CMK (cell line): ENCODE measurements around the gene PLEKHA4.
"Not testable (repeated sequence)": the region's sequence is repeated elsewhere in the genome, so short reads cannot be mapped to it uniquely, and the experiment has no call there.

Source experiments
- DNase-seq: peaks from one replicate; pipeline ENCODE4 v3.0.0-alpha.2; 2010; ENCODE audit warnings: low read depth

The PLEKHA4 gene

DNA sequence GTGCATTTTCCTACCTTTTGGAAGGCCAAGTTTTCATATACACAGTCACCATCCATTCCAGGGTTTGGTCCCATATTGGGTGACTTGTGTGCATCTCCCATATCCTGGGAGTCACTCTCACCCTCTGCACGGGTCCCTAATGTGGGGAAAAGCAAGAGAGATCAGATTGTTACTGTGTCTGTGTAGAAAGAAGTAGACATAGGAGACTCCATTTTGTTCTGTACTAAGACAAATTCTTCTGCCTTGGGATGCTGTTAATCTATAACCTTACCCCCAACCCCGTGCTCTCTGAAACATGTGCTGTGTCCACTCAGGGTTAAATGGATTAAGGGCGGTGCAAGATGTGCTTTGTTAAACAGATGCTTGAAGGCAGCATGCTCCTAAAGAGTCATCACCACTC is 21.1 kb upstream of the PLEKHA4 start:
- DNase-seq, result not testable (repeated sequence)

DNA sequence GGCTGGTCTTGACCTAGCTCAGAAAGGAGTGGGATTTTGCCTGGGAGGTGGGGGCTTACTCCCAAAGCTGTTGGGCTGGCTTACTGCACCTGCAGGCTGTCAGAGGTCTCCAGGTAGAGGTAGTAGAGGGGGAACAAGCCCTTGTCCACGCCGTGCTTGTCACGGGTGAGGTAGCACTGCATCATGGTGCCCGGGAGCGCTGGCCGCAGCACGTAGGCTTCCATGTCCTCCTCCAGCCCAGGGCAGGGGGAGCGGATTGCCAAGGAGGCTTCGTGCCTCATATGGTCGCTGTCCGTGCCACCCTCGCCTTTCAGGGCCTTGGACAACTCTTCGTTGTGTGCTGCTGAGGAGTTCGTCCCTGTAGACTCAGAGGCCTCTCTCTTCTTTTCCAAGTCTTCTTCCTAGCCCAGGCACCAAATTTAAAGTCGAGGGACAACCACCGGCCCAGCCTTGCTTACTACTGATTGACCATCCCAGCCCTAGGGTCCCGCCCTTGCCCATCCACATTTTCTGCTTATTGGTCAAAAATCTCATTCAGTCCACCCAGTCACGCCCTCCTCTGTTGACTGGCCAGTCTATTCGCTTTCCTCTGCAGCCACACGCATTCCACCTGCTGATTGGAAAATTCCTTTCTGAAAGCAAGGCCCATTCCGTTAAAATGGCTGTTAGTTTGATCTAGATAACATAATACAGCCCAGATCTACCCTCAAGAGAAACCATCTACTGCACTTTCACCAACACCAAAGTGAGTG is 19.6 kb upstream of the PLEKHA4 start:
- DNase-seq, result no peak

DNA sequence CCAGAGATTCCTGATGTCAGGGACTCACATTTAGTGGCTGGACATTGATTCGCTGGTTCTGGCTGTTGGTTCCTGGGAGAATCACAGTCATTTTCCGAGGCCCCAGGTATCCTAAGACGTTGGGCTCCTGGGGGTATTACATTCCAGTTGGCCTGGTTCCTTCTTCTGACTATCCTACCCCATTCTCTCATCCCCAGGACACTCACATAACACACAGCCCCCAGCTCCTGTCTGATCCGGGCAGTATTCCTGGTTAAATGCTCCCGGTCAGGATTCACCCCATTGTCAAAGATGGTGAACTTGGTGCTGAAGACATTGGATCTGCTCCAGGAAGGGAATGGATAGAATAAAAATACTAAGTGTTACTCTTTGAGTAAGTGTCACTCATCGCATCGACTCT is 15.3 kb upstream of the PLEKHA4 start:
- DNase-seq, result no peak

DNA sequence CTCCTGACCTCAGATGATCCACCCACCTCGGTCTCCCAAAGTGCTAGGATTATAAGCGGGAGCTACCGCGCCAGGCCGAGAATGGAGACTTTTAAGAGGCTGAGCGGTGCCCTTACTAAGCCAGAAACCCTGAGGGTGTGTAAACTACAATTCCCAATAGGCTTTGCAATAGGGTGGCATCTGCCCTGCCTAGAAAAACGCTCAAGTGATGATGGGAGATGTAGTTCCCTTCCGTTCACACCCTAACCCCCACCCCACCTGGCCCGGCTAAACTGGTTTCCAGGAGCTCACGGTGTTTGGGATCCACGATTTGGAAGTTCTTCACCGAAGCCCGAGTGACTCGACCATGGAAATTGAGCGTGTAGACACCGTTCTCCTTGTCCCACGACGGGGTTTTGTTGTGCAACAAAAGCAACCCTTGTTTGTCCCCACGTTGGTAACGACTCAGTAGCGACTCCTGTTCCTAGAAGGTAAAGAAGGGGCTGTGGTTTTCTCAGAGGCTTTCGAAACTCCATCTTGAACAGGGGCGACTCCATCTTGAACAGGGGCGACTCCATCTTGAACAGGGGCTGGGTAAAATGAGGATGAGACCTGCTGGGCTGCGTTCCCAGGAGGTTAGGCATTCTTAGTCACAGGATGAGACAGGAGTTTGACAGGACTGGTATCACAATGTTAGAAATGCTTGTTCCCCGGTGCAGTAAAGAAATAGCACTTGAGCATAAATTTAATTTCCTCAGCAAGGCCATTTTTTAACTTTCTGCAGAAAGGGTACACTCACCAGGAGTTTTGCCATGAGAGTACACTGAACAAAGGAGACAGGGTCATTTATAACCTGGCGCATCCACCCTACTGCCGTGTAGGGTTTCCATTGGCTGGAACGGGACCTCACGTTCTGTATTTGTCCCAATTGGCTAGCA is 13.6 kb upstream of the PLEKHA4 start:
- DNase-seq, result no peak

DNA sequence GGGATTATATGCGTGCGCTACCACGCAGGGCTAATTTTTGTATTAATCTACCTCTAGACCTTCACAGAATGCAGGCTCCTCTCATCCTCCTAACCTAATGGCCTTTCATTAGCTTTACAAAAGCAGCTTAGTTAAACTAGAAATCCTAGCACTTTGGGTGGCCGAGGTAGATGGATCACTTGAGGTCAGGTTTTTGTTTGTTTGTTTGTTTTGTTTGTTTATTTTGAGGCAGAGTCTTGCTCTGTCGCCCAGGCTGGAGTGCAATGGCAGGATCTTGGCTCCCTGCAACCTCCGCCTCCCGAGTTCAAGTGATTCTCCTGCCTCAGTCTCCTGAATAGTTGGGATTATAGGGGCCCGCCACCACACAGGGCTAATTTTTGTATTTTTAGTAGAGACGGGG is 11.3 kb upstream of the PLEKHA4 start:
- not testable (repeated sequence) for DNase-seq

DNA sequence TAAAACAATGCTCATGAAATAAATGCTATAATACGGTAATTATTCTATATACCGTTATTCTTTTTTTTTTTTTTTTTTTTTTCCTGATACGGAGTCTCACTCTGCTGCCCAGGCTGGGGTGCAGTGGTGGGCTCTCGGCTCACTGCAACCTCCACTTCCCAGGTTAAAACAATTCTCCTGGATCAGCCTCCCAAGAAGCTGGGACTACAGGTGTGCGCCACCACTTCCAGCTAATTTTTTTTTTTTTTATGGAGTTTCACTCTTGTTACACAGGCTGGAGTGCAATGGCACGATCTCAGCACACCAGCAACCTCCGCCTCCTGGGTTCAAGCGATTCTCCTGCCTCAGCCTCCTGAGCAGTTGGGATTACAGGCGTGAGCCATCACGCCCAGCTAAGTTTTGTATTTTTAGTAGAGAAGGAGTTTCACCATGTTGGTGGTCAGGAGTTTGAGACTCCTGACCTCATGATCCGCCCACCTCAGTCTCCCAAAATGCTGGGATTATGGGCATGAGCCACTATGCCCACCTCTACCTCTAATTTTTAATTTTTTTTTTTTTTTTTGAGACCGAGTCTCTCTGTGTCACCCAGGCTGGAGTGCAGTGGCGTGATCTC is 10.7 kb upstream of the PLEKHA4 start:
- no peak for DNase-seq

DNA sequence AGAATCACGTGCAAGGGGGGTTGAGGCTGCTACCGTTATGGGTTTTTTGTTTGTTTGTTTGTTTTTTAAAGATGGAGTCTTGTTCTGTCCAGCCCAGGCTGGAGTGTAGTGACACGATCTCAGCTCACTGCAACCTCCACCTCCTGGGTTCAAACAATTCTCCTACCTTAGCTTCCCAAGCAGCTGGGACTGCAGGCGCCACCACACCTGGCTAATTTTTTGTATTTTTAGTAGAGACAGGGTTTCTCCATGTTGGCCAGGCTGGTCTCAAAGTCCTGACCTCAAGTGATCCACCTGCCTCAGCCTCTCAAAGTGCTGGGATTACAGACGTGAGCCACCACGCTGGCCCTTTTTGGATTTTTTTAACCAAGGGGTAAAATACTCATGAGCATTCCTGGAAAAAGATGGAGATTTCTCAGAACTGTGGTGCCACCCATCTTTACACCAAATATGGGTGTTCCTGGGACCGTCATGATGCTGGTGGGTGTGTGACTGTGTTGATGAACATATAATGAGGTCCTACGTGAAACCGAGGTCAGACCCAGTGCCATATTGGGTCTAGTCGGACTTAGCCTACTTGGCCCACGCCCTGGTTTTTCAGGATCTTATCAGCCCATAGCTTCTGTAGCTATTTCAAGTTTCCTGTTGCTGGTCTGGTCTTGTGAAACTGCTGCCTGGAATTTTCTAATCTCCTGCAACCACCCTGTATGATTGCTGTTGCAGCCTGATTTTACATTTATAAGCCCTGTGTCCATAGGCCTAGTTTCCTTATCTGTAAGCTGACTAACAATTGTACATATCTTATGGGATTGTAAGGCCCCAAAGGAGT is 10.0 kb upstream of the PLEKHA4 start:
- peak; percentile 96 for DNase-seq

DNA sequence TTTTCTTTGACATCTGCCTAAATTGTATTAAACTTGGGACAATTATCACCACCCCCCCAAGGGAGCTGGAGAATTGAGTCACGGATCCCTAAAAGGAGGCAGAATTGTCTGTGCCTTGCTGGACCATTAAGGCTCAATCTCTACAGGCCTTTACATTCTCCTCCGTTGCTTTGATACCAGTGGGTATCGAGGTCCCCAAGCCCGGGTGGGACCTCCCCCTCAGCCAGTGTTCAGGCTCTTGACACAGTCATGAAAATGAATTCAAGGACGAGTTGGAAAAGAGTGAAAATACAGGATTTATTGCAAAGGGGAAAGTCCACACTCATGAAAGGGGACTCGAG is 9.4 kb upstream of the PLEKHA4 start:
- no peak for DNase-seq

DNA sequence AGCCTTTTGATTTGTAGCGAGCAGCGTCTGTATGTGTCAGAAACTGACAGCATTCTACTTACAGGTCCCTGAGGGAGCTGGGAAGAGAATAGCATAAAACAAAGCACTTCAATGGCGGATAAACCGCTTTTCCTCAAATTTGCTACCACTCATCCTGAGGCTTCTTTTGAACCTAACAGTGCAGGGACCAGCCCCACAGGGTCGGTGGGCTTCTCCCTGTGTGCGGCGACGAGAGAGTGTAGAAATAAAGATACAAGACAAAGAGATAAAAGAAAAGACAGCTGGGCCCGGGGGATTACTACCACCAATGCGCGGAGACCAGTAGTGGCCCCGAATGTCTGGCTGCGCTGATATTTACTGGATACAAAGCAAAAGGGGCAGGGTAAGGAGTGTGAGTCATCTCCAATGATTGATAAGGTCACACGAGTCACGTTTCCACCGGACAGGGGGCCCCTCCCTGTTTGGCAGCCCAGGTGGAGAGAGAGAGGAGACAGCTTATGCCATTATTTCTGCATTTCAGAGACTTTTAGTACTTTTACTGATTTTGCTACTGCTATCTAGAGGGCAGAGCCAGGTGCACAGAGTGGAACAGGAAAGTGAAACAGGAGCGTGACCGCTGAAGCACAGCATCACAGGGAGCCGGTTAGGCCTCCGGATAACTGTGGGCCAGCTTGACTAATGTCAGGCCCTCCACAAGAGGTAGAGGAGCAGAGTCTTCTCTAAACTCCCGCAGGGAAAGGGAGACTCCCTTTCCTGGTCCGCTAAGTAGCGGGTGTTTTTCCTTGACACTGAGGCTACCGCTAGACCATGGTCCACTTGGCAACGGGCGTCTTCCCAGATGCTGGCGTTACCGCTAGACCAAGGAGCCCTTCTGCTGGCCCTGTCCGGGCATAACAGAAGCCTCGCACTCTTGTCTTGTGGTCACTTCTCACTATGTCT is 7.9 kb upstream of the PLEKHA4 start:
- not testable (repeated sequence) for DNase-seq

DNA sequence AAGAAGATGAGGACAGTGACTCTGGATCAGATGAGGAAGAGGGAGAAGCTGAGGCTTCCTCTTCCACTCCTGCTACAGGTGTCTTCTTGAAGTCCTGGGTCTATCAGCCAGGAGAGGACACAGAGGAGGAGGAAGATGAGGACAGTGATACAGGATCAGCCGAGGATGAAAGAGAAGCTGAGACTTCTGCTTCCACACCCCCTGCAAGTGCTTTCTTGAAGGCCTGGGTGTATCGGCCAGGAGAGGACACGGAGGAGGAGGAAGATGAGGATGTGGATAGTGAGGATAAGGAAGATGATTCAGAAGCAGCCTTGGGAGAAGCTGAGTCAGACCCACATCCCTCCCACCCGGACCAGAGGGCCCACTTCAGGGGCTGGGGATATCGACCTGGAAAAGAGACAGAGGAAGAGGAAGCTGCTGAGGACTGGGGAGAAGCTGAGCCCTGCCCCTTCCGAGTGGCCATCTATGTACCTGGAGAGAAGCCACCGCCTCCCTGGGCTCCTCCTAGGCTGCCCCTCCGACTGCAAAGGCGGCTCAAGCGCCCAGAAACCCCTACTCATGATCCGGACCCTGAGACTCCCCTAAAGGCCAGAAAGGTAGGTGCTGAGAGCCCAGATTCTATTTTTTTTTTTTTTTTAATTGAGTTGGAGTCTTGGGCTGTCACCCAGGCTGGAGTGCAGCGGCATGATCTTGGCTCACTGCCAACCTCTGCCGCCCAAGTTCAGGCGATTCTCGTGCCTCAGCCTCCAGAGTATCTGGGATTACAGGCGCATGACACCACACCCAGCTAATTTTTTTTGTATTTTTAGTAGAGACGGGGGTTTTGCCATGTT is 6.1 kb upstream of the PLEKHA4 start:
- no peak for DNase-seq

DNA sequence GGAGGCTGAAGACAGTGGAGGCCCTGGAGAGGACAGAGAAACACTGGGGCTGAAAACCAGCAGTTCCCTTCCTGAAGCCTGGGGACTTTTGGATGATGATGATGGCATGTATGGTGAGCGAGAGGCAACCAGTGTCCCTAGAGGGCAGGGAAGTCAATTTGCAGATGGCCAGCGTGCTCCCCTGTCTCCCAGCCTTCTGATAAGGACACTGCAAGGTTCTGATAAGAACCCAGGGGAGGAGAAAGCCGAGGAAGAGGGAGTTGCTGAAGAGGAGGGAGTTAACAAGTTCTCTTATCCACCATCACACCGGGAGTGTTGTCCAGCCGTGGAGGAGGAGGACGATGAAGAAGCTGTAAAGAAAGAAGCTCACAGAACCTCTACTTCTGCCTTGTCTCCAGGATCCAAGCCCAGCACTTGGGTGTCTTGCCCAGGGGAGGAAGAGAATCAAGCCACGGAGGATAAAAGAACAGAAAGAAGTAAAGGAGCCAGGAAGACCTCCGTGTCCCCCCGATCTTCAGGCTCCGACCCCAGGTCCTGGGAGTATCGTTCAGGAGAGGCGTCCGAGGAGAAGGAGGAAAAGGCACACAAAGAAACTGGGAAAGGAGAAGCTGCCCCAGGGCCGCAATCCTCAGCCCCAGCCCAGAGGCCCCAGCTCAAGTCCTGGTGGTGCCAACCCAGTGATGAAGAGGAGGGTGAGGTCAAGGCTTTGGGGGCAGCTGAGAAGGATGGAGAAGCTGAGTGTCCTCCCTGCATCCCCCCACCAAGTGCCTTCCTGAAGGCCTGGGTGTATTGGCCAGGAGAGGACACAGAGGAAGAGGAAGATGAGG is 5.3 kb upstream of the PLEKHA4 start:
- DNase-seq, result peak; percentile 96

DNA sequence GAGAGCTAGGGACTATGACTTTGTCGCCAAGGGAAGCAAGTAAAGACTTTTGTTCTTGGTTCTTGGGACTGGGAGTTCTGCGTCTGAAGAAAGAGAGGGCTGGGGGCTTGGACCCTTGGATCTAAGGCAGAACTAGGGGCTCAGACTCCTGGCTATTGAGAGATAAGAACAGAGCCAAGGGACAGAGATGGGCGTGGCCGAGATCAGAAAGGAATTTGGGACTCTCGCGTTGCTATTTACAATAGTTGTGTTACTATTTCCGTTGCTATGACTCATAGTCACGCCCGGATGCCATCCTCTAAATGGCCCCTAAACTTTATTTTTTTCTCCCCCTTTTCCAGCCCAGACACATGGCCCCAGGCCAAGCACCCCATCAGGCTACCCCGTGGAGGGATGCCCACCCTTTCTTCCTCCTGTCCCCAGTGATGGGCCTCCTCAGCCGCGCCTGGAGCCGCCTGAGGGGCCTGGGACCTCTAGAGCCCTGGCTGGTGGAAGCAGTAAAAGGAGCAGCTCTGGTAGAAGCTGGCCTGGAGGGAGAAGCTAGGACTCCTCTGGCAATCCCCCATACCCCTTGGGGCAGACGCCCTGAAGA is 4.6 kb upstream of the PLEKHA4 start:
- DNase-seq, result no peak

DNA sequence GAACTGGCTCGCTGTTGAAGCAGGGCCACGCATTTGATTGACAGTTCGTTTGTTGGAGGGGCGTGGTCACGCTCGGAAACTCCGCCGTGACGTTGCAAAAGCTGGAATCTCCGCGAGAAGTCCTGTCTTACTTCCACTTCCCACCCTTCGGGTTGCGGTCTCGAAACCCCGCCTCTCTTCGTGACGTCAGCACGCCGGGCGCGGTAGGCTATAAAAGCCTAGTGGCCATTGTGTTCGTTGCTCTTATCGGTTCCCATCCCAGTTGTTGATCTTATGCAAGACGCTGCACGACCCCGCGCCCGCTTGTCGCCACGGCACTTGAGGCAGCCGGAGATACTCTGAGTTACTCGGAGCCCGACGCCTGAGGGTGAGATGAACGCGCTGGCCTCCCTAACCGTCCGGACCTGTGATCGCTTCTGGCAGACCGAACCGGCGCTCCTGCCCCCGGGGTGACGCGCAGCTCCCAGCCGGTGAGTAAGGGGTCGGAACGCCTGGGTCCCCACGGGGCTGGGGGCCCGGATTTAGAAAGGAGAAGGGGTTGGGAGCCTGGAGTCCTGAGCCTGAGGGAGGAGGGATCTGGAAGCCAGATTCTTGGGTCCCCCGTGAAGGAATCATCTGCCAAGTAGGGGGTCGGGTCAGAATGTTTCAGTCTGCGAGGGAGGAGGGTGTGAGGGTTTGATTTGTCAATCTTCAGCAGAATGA is 3.9 kb upstream of the PLEKHA4 start, which contains the start of gene PPP1R15A:
Gene PPP1R15A (plus strand): TSS at position 240 of the 702 bp plus-strand sequence. CDS start 813 bp downstream, outside the sequence.
- peak; percentile 99 for DNase-seq

DNA sequence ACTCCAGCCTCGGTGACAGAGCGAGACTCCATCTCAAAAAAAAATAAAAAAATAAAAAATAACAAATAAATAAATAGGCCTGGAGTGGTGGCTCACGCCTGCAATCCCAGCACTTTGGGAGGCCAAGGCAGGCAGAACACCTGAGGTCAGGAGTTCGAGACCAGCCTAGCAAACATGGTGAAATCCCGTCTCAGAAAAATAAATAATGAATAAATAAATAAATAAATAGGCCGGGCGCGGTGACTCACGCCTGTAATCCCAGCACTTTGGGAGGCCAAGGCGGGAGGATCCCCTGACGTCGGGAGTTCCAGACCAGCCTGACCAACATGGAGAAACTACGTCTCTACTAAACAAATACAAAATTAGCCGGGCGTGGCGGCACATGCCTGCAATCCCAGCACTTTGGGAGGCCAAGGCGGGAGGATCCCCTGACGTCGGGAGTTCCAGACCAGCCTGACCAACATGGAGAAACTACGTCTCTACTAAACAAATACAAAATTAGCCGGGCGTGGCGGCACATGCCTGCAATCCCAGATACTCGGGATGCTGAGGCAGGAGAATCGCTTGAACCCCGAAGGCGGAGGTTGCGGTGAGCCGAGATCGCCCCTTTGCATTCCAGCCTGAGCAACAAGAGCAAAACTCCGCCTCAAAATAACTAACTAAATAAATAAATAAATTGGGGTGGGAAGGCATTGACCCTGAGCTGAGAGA is 3.2 kb upstream of the PLEKHA4 start:
- not testable (repeated sequence) for DNase-seq

DNA sequence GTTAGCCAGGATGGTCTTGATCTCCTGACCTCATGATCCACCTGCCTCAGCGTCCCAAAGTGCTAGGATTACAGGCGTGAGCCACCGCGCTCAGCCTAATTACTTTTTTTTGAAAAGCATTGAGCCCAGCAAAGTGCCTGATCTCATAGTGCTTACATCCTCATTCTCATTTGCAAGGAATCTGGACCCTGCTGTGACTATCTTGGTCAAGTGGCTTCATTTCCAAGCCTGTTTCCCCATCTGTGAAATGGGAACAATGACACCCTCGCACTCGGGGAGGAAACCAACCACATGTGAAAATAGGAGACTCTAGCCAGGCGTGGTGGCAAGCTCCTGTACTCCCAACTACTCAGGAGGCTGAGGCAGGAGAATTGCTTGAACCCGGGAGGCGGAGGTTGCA is 1.6 kb upstream of the PLEKHA4 start:
- DNase-seq, result no peak

DNA sequence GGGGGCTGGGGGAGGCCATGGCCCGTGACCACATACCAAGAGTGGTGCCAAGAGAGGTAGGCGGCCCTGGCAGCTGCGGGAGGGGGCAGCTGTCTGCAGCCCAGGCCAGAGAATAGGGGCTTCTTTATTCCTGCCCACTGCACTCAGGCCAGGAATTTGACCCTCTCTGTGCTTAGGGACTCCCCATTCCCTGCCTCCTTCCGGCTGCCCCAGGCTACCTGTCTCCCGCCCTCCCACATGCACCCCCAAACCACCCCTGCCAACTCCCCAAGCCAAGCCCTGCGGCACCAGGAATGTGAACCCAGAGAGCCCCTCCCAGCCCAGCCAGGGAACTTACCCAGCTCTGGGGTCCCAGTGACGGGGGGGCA is 687 bp downstream of the PLEKHA4 start:
- DNase-seq, result no peak

DNA sequence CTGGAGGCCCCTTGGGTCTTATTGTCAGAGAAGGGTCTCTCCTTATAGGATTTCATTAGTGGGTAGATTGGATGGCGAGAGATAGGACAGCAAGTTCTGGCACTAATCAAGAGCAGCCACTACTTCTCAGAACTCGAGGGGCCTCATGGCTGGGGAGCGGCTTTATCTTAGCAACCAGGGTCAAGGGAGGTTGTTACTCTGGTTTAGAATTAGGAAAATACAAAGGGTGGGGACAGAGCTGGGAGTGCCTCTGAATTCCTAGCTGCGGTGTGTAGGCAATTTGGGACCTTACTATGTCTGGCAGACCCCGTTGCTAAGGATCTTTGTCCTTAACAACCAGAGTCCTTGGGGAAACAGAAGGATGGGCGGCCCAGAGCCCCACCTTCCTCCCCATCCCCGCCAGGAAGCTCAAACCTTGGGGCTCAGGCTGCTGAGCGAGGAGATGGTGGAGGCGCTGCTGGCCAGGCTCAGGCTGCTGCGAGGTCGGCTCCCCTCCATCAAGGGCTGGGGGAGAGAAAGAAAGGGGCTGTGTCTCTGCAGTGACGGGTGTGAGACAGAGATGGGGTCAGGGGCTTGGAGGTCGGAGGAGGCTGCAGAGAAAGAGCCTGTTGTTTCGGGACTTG is 1.2 kb downstream of the PLEKHA4 start:
- no peak for DNase-seq
